ENCODE results near the gene PATZ1.

PATZ1 gene

GRCh38 chr22:31276426-31277167 lies 69.5 kb downstream of the PATZ1 start:
- H3K27ac Mint-ChIP-seq: no peak overlapping the region
- no peak for ATAC-seq (replicated peaks)
- no peaks in the 10 kb centered on the region for H3K9me3 Mint-ChIP-seq
- H3K36me3 Mint-ChIP-seq: peaks cover 9 to 22% of the 10 kb centered on the region in 2 donors
- peaks cover 2 to 11% of the 10 kb centered on the region in 2 donors for H3K4me1 Mint-ChIP-seq
- no peak for DNase-seq
- H3K4me3 Mint-ChIP-seq: no peak overlapping the region
- H3K27me3 Mint-ChIP-seq: no peaks in the 10 kb centered on the region
